ENCODE data around the gene GPR22.
A peak's percentile ranks its signal among the peaks of the same experiment; 100 is the strongest.

Gene GPR22, protein sequence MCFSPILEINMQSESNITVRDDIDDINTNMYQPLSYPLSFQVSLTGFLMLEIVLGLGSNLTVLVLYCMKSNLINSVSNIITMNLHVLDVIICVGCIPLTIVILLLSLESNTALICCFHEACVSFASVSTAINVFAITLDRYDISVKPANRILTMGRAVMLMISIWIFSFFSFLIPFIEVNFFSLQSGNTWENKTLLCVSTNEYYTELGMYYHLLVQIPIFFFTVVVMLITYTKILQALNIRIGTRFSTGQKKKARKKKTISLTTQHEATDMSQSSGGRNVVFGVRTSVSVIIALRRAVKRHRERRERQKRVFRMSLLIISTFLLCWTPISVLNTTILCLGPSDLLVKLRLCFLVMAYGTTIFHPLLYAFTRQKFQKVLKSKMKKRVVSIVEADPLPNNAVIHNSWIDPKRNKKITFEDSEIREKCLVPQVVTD

DNA sequence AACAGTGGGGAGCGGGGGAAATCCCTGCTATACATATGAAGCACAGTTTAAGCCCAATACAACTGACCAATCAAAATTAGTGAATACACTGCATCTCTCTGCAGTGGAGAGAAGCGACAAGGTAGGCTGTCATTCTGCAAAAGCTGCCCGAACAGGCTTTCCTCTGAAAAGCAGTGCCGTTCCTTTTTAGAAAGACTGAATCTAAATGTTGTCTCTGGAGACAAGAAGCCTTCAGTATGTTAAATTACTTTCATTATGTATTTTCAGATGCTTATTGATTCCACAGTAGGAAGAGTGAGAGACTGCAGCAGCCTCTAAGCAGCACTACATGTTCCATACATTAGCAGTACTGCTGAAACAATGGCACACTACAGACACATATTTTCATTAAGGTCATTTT, at the start of gene GPR22:
Gene GPR22 (plus strand): TSS at position 129 of the 400 bp plus-strand sequence. CDS start 4,004 bp downstream, outside the sequence.
- DNase-seq (ENCODE audit: low read depth), result no peak

DNA sequence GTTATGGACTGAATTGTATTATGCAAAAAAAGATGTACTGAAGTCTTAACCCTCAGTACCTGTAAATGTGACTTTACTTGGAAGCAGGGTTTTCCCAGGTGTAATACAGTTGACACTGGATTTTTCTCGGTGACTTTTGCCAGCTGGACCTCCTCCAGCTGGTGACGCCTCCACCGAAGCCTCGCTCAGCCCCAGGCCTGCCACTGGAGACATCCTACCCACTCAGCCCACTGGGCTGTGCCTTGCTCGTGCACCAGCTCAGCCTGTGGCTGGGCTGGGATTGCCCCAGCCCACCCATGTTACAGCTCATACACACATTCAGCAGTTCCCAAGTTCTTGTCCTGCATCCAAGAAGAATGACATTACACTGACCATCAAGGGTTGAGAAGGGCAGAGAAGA, 42.4 kb upstream of the GPR22 start:
- no peak for DNase-seq (ENCODE audit: low read depth)

DNA sequence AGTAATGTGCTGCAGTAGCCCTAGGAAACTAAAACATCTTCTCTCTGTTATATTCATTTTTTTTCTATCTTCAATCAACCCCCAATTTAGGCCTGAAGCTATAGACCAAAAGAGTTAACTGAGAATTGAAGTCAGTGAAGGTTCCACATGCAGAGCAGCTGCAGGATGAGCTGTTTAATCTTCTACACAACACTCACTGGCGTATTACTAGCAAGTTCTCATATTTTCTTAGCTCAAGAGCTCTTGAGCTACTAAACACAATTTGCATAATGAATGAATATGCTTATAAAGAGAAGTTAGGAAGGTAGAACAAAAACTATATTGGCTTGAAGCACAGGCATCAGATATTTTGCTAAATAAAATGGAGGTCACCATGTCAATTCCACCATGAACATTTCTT, 41.2 kb upstream of the GPR22 start:
- DNase-seq (ENCODE audit: low read depth), result no peak

DNA sequence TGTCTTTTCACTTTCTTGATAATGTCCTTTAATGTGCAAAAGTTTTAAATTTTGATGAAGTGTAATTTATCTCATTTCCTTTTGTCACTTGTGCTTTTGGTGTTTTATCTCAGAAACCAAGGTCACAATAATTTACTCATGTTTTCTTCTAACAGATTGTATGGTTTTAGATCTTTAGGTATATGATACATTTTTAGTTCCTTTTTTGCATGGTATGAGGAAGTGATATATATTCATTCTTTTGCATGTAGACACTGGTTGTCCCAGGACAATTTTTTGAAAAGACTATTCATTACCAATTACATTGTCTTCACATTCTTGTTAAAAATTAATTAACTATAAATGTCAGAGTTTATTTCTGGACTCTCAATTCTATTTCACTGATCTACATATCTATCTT, 39.8 kb upstream of the GPR22 start:
- no peak for DNase-seq (ENCODE audit: low read depth)

DNA sequence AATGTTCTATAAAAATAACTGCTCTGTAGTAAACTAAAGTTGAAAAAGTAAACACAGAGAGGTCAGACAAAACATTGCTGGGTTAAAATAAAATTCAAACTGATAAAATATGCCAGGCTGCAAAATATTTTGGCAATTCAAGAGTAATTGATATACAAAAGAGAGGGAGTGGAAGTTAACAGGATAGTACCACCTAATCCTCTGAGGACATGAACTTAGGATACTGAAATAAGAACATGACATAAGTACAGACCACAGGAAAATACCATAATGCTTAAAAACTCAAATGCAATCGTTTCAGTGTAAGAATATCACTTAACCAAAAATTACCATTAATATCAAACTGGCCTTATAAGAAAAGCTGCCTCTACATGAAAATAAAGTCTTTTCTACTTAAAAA, 37.6 kb upstream of the GPR22 start:
- no peak for DNase-seq (ENCODE audit: low read depth)

DNA sequence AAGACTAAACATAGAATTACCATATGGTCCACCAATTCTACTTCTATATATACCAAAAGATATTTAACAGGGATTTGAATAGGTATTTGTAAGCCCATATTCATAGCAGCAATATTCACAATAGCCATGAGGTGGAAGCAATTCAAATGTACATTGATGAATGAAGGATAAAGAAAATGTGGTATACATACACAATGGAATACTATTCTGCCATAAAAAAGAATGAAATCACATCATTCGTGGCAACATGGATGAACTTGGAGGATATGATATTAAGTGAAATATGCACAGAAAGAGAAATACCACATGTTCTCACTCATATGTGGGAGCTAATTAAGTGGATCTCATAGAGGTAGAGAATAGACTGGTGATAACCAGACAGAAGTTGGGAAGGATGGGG, 34.1 kb upstream of the GPR22 start:
- no peak for DNase-seq (ENCODE audit: low read depth)

DNA sequence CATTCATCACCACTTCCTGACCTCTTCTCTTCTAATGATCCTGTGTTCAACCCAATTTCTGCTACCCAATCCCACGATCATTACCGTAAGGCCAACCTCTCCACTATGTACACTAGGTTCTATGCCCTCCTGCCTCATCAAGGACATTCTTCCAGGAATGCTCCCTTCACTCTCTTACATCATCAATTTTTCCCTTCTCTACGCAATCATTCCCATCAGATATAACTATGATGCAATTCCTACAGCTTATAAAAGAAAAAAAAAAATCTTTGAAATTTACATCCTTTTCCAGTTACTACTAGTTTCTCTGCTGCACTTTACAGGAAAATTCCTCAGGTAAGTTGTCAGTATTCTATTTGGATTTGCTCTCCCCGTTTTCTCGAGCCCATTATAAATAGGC, 30.8 kb upstream of the GPR22 start:
- DNase-seq (ENCODE audit: low read depth), result no peak

DNA sequence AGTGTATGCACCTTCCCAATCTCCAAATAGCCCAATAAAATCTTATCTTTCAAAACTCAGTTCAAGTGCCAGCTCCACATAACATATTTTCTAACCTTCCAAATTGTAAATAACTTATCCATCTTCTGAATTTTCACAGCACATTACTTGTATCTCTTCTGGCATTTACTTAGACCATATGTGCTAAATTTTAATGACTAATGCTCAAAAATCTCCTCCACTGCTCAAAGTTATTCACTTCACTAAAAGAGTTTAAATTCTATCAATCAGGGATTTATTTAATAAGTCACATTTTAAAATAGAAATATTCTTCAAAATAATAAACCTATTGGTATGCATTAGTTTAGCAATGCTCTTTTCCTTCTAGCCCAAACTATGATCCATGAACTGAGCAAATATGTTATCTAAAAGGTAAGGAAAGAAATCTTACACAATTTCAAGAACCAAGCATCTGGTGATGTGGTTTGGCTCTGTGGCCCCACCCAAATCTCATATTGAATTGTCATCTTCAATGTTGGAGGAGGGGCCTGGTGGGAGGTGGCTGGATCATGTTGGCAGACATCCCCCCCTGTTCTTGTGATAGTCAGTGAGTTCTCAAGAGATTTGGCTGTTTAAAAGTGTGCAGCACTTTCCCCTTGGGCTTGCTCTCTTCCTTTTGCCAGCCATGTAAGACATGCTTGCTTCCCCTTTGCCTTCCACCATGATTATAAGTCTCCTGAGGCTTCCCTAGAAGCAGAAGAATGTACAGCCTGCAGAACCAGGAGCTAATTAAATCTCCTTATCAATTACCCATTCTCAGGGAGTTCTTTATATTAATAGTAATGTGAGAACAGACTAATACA, 28.1 kb upstream of the GPR22 start:
- no peak for DNase-seq (ENCODE audit: low read depth)

DNA sequence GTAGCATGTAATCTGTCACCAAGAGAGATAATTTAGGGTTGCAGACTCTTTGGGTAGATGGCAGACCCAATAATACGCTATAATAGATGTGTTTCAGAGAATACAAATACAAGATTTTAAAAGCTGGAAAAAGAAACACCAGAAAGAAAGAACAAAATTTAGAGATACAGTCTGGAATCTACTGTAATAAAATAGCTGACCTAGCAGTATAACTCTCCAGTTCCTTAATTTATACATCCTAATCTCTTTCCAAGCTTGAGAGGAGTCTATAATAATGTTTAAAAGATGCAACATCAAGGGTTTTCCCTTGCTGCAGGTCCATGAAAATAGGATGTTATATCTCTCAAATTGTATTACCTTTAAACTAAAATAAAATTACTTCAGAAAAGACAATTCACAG, 27.2 kb upstream of the GPR22 start:
- DNase-seq (ENCODE audit: low read depth), result no peak

DNA sequence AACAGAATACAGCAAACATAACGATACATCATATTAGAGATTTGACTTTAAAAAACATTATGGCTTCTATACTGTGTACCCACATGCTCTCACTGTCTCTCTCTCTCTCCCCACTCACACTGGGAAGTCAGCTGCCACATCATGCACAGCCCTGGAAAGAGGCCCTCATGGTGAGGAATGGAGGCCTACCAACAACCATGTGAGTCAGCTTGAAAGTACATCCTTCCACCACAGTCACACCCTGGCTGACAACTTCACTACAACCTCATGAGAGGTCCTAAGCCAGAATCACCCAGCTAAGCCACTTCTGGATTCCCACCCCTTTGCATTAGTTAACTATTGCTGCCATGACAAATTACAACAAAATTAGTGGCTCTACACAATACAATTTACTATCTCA, 23.3 kb upstream of the GPR22 start:
- DNase-seq (ENCODE audit: low read depth), result no peak

DNA sequence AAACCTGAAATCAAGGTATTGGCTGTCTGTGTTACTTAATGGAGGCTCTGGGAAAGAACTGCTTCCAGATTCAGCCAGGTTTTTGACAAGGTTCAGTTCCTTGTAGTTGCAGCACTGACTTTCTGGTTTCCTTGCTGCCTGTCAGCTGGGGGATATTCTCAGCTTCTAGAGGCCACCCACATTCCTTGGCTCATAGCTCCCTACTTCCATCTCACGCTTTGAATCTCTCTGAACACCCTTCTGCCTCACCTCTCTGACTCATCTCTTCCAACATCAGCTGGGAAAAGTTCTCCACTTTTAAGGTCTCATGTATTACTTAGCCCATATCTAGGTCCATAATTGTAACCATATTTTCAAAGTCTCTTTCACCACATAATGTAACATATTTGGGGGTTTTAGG, 22.9 kb upstream of the GPR22 start:
- no peak for DNase-seq (ENCODE audit: low read depth)

DNA sequence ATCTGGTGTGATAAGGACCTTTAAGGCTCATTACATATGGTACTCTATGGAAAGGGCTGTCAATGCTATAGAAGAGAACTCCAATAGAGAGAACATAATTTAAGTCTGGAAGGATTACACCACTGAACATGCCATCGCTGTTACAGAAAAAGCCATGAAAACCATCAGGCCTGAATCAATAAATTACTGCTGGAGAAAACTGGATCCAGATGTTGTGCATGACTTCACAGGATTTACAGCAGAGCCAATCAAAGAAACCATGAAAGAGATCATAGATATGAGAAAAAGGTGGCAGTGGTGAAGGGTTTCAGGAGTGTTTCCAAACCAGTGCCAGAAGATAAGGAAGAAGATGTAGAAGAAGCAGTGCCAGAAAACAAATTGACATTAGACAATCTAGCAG, 18.9 kb upstream of the GPR22 start:
- no peak for DNase-seq (ENCODE audit: low read depth)

DNA sequence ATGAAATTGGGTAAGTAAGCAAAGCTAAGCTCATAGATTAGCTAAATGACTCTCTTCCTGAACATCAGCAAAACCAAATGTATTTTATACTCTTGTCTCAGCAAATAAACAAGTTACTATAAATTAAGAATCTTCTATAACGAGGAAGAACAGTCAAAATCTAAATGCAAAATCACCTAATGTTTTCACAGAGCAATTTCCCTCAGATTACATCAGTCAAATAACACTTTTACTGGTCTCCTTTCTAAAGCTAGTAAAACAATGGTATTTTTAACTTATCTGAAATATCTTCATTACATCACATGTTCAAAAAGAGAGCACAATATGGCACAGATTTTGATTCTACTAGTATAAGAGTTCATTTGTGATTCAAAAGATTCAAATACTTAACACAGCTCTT, 16.5 kb upstream of the GPR22 start:
- no peak for DNase-seq (ENCODE audit: low read depth)

DNA sequence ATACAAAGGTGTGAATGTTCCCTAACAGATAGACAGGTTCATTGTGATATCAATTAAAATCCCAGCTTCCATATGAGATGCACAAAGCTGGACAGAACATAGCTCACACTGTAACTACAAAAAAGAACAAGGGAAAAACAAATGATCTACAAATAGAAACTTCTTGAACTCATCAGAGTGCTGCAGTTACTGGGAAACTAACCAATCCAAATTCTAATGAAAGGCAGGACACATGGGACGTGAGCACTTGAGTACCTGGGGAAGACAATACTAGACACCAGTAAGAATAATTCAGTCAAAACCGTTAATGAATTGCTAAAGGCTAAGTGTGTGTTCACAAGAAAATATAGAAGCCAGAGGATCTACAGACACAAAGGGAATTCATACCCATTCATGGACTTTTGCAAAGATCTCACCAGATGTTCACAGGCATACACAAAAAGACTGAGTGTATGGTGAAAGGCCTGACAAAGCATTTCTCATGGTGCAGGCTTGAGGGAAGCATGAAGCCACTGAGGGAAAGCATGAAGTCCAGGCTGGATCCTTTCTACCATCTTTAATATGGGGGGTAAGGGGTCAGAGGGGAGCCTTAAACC, 7.8 kb upstream of the GPR22 start:
- DNase-seq (ENCODE audit: low read depth), result no peak

DNA sequence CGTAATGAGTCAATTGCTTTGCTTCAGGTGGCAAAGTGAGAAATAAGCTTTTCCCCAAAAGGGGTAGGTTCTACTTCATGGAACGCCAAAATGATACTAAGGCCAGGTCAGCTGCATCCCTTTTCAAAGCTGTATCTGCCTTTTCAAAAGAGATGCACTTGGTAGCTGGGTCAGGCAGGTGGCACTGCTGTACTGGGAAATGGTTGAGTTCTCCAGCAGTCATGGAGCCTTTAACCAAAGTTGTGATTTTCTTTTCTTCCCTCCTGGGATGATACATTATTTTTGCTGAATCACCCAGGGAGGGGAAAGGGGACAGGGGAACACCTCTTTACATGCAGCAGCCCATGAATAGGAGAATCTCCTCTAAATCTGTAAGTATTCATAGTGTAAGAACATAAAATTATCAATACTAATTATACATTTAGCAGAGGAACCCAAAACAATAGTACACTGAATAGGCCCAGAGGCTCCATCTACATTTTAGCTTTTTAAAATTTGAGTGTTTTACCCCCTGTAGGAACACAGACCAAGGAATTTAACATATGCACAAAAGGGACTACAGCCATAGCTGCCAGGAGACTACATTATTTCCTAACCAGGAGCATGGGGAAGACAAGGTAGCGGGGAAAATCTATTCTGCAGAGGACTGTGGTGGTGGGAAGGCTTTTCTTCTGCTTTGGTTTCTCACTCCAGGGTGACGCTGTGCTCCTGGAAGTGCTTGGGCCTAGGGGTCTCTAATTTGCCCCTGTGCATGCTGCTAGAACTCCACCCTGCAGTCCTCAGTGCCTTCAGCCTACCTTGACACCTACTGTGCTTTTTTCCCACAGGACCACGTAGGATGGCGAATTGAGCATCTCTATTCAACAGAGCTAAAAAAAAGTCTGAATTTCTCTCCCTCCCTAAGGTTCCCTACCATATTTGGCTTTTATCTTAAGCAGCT, 6.4 kb upstream of the GPR22 start:
- DNase-seq (ENCODE audit: low read depth), result peak; percentile 75

DNA sequence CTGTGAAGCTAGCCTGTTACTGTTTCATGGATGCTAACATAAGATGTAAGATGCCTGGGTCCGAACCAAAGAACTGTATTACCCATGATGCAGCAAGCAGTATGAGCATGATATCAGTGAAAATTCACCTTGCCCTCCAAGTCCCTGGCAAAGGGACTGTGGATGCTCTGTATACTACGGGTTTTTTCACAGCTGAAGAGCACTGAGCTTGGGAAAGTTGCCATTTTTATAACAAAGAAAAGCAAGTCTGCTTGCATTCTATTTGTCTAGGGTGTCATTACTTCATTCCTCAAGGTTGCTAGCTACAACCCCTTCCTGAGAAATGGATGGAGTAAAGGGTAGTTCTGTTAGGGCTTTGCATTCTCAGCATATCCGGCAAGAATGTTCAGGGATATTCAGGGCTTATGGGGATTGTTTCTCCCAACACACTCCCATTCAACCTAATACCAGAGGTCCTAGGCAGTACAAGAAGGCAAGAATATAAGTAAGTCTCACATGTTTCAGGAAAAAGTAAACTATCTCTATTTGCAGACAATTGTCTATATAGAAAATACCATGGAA, 5.1 kb upstream of the GPR22 start:
- no peak for DNase-seq (ENCODE audit: low read depth)

DNA sequence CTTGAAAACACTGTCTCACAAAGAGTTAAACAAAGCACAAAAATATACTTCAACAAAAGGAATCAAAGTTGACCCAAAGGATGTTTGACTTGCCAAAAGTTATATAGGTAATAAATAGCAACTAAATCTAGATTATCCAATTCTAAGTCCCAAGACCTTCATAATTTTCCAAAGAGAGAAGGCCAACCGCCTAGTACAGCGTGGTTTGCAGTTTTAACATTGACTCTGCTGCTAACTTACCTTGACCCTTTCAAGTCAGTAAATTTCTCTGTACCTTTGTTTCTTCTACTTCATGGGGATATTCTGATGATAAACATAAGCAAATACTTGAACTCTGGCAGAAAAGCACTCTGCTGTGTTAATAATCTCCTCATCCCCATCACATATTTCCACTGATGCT, 1.9 kb upstream of the GPR22 start:
- DNase-seq (ENCODE audit: low read depth), result no peak

DNA sequence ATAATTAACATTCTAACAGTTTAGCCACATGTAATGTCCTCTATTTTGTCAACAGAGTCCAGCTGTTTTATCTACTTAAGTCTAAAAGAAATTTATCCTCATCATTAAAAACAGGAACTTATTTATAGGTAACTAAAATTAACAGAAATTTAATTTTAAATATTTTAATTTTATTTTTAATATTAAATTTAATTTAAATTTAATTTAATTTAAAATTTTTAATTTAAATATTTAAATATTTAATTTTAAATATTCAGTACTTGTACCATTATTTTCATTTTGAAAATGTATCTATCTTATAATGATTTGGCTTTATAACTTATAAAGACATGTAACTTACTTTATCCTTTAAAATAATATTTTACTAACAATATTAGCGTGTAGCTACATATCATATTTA, 1.0 kb upstream of the GPR22 start:
- DNase-seq (ENCODE audit: low read depth), result no peak

DNA sequence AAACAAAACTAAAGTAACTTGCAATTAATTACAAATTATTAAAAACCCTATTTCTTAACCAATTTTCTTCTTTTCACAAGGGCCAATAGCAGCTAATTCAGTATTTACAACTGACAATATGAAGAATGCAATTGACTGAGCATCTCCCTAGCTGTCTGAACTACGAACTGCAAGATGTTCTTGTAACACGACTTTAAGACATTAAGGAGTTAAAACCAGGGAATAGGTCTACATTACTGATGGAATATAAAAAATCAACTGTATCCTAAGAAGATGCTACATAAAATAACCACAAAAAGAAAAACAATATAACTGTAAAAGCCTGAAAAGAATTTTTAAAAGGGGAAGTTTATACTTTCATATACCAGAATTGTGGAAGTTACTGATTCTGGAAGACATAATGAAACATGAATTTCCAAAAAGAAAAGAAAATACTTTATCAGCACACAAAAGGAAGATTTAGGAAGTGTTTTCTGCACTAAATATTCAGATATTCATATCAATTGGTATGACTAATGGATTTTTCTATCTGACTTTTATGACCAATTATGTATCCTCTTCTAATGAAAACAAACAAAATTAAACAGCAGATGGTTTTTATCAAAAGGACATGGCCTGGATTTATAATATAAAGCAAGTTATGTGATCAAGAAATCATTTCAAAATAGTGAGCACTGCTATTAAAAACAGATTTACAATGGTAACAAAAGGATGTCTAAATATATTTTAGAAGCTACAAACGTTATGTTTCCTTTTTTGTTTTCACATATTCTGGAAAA, 1.6 kb downstream of the GPR22 start:
- DNase-seq (ENCODE audit: low read depth), result no peak

DNA sequence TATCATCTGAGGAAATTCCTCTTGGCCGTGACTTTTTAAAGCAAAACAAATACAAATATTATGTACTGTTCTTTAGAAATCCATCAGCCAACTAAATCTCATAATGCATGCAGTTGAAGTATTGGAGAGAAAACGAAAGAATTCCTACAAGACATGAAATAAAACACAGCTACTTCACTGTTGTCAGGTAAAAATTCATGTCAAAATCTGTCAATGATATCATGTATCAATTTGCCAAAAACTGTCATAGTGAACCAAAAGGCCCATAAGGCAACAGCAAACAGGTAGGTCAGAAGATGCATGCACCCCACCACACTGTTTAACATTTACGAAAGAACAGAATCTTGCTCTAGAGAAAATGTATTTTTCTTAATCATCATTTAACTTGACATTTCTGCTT, 2.3 kb downstream of the GPR22 start:
- no peak for DNase-seq (ENCODE audit: low read depth)

DNA sequence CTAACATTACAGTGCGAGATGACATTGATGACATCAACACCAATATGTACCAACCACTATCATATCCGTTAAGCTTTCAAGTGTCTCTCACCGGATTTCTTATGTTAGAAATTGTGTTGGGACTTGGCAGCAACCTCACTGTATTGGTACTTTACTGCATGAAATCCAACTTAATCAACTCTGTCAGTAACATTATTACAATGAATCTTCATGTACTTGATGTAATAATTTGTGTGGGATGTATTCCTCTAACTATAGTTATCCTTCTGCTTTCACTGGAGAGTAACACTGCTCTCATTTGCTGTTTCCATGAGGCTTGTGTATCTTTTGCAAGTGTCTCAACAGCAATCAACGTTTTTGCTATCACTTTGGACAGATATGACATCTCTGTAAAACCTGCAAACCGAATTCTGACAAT, 4.3 kb downstream of the GPR22 start:
- DNase-seq (ENCODE audit: low read depth), result no peak

Measured in fibroblast of the conjunctiva (primary cell).